DND-41 (cell line): ENCODE data around the gene KLK5.

Experiments used
- EZH2 ChIP-seq: IDR thresholded peaks from 3 replicates; pipeline ENCODE4 v1.6.1; 2012; ENCODE audit warnings: borderline replicate concordance, low read depth, mild to moderate bottlenecking, moderate library complexity, low read length, inconsistent platforms; ENCODE audit not compliant: severe bottlenecking
- TF ChIP-seq, protein P1 (sequence below): IDR thresholded peaks from 2 replicates; pipeline ENCODE4 v1.5.1; 2012; ENCODE audit warnings: borderline replicate concordance, low read length, moderate library complexity, mild to moderate bottlenecking; ENCODE audit not compliant: poor library complexity, severe bottlenecking; ENCODE audit errors: extremely low read depth

DNA sequence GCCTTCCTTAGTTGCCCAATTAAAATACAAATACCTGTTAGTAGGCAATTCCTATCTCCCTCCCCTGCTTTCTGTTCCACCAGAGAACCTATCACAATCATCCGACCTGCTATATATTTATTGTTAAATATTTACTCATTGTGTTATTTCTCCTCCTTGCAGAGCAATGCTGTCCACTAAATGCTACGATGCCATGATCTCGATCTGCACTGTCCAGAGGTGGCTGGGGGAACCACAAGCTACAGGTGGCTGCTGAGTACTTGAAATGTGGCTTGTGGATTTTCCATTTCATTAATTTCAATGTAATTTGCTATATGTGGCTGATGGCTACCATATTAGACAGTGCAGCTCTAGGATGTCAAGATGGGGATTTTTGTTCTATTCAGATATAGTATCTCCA lies 11.4 kb upstream of the KLK5 start:
- TF ChIP-seq, protein P1, sequence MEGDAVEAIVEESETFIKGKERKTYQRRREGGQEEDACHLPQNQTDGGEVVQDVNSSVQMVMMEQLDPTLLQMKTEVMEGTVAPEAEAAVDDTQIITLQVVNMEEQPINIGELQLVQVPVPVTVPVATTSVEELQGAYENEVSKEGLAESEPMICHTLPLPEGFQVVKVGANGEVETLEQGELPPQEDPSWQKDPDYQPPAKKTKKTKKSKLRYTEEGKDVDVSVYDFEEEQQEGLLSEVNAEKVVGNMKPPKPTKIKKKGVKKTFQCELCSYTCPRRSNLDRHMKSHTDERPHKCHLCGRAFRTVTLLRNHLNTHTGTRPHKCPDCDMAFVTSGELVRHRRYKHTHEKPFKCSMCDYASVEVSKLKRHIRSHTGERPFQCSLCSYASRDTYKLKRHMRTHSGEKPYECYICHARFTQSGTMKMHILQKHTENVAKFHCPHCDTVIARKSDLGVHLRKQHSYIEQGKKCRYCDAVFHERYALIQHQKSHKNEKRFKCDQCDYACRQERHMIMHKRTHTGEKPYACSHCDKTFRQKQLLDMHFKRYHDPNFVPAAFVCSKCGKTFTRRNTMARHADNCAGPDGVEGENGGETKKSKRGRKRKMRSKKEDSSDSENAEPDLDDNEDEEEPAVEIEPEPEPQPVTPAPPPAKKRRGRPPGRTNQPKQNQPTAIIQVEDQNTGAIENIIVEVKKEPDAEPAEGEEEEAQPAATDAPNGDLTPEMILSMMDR, result no peak
- TF ChIP-seq EZH2, result no peak
